ENCODE data around the gene WRNIP1.
"Not testable (repeated sequence)": the region's sequence is repeated elsewhere in the genome, so short reads cannot be mapped to it uniquely, and the experiment has no call there.

The WRNIP1 gene

GRCh38 chr6:2784930-2785329 is 19.7 kb downstream of the WRNIP1 start:
- no peak for DNase-seq (ENCODE audit: low read depth in 2 of 2)

GRCh38 chr6:2786269-2786668 is 21.1 kb downstream of the WRNIP1 start:
- no peak for DNase-seq (ENCODE audit: low read depth in 2 of 2)

- DNase-seq (ENCODE audit: low read depth in 2 of 2): no peak
Measured at GRCh38 chr6:2790588-2791449, 25.6 kb downstream of the WRNIP1 start.

GRCh38 chr6:2791450-2791974 is 26.3 kb downstream of the WRNIP1 start:
- DNase-seq (ENCODE audit: low read depth in 2 of 2): no peak

- DNase-seq (ENCODE audit: low read depth in 2 of 2): no peak
Measured at GRCh38 chr6:2792330-2793110, 27.3 kb downstream of the WRNIP1 start.

GRCh38 chr6:2793534-2794151 is 28.4 kb downstream of the WRNIP1 start:
- no peak for DNase-seq (ENCODE audit: low read depth in 2 of 2)

- DNase-seq (ENCODE audit: low read depth in 2 of 2): no peak
Measured at GRCh38 chr6:2794171-2794730, 29.1 kb downstream of the WRNIP1 start.

- no peak for DNase-seq (ENCODE audit: low read depth in 2 of 2)
Measured at GRCh38 chr6:2795162-2795561, 30.0 kb downstream of the WRNIP1 start.

- DNase-seq (ENCODE audit: low read depth in 2 of 2): no peak
Measured at GRCh38 chr6:2795956-2796355, 30.8 kb downstream of the WRNIP1 start.

- no peak for DNase-seq (ENCODE audit: low read depth in 2 of 2)
Measured at GRCh38 chr6:2796861-2797260, 31.7 kb downstream of the WRNIP1 start.

GRCh38 chr6:2797564-2798031 is 32.4 kb downstream of the WRNIP1 start:
- DNase-seq (ENCODE audit: low read depth in 2 of 2): no peak

GRCh38 chr6:2798586-2799134 is 33.5 kb downstream of the WRNIP1 start:
- DNase-seq (ENCODE audit: low read depth in 2 of 2): no peak

GRCh38 chr6:2799936-2800527 is 34.8 kb downstream of the WRNIP1 start:
- peak in 1 of 2 donors; percentile 5 for DNase-seq (ENCODE audit: low read depth in 2 of 2)

GRCh38 chr6:2800552-2801316 is 35.5 kb downstream of the WRNIP1 start:
- no peak for DNase-seq (ENCODE audit: low read depth in 2 of 2)

GRCh38 chr6:2801687-2802086 is 36.5 kb downstream of the WRNIP1 start:
- DNase-seq (ENCODE audit: low read depth in 2 of 2): not testable (repeated sequence)

- no peak for DNase-seq (ENCODE audit: low read depth in 2 of 2)
Measured at GRCh38 chr6:2802521-2803060, 37.4 kb downstream of the WRNIP1 start.

GRCh38 chr6:2803731-2804429 is 38.7 kb downstream of the WRNIP1 start:
- DNase-seq (ENCODE audit: low read depth in 2 of 2): no peak

- no peak for DNase-seq (ENCODE audit: low read depth in 2 of 2)
Measured at GRCh38 chr6:2804516-2804915, 39.3 kb downstream of the WRNIP1 start.

GRCh38 chr6:2805031-2805430 is 39.8 kb downstream of the WRNIP1 start:
- DNase-seq (ENCODE audit: low read depth in 2 of 2): no peak
